HepG2 (cell line): ENCODE data around the gene MTIF2. TPM values are rescaled to one million over a fixed set of nuclear protein-coding genes. Genes with fewer than 3 reads are reported as not detected.

Source experiments
- AGO2 ChIP-seq: fragments of 200-400 bp; formaldehyde crosslinking; optimal IDR thresholded peaks from 2 replicates; pipeline ENCODE3; 2017; ENCODE audit warnings: mild to moderate bottlenecking, low read depth, low read length, moderate library complexity
- ATF7-NPFF ChIP-seq: sonication (generic); formaldehyde crosslinking; IDR thresholded peaks from 2 replicates; pipeline ENCODE4 v1.8.1; 2023; ENCODE audit warnings: mild to moderate bottlenecking, low read depth, missing genetic modification reagents, moderate library complexity
- HDAC1 ChIP-seq: sonication (generic); formaldehyde crosslinking; IDR thresholded peaks from 2 replicates; pipeline ENCODE4 v1.5.1; 2020; ENCODE audit warnings: mild to moderate bottlenecking, missing genetic modification reagents
- PPARG ChIP-seq: conservative IDR thresholded peaks from 2 replicates; pipeline ENCODE4 v1.6.1; 2016; ENCODE audit warnings: missing biosample characterization, missing genetic modification reagents
- SRY ChIP-seq: sonication (generic); formaldehyde crosslinking; IDR thresholded peaks from 2 replicates; pipeline ENCODE4 v1.8.0; 2022; ENCODE audit warnings: mild to moderate bottlenecking, missing genetic modification reagents
- ZNF33A ChIP-seq: sonication (generic); formaldehyde crosslinking; IDR thresholded peaks from 2 replicates; pipeline ENCODE4 v1.5.1; 2020; ENCODE audit warnings: missing genetic modification reagents, mild to moderate bottlenecking, moderate library complexity, borderline replicate concordance
- ZNF563 ChIP-seq: sonication (generic); formaldehyde crosslinking; IDR thresholded peaks from 2 replicates; pipeline ENCODE4 v1.8.0; 2022; ENCODE audit warnings: mild to moderate bottlenecking, moderate library complexity, missing genetic modification reagents
- ZNF792 ChIP-seq: IDR thresholded peaks from 2 replicates; pipeline ENCODE4 v1.6.1; 2016
- polyA plus RNA-seq, 8 experiments: library from polyadenylated mRNA; depleted of rRNA in 3 of 8; stranded (reverse) in 7 of 8; unstranded in 1 of 8; fragments of >200 nt; fragmentation: Illumina TruSeq in 4 of 8; extraction: Trizol in 4 of 8; gene quantifications; 2 replicates each; pipeline versions ENCODE4 v1.2.1 to v1.2.3, GENCODE V29; 2011 to 2016; ENCODE audit warnings: low read depth in 4 of 8, missing spikeins in 1 of 8, mixed read lengths in 1 of 8; ENCODE audit not compliant: insufficient read depth in 1 of 8
- total RNA-seq, 5 experiments: library from RNA; depleted of rRNA; stranded (reverse); fragments of >200 nt; fragmentation: Illumina TruSeq; extraction: Trizol; gene quantifications; 2 replicates each; pipeline ENCODE4 v1.2.3, GENCODE V29; 2016; ENCODE audit warnings: low read depth in 1 of 5
- TF ChIP-seq, protein P1 (sequence below): sonication (generic); formaldehyde crosslinking; IDR thresholded peaks from 2 replicates; pipeline ENCODE4 v1.5.0; 2020; ENCODE audit warnings: missing genetic modification reagents
- TF ChIP-seq, protein P2 (sequence below): sonication (generic); formaldehyde crosslinking; IDR thresholded peaks from 2 replicates; pipeline ENCODE4 v1.5.0; 2020; ENCODE audit warnings: missing genetic modification reagents, mild to moderate bottlenecking, borderline replicate concordance
- TF ChIP-seq, protein P3 (sequence below): sonication (generic); formaldehyde crosslinking; IDR thresholded peaks from 2 replicates; pipeline ENCODE4 v1.5.0; 2020; ENCODE audit warnings: missing genetic modification reagents
- TF ChIP-seq, protein P4 (sequence below): sonication (generic); formaldehyde crosslinking; IDR thresholded peaks from 2 replicates; pipeline ENCODE4 v1.5.1; 2020; ENCODE audit warnings: missing genetic modification reagents, mild to moderate bottlenecking, borderline replicate concordance
- TF ChIP-seq, protein P5 (sequence below): IDR thresholded peaks from 2 replicates; pipeline ENCODE4 v1.6.1; 2016; ENCODE audit warnings: missing biosample characterization, missing genetic modification reagents, low read depth
- TF ChIP-seq, protein P6 (sequence below): sonication (generic); formaldehyde crosslinking; IDR thresholded peaks from 2 replicates; pipeline ENCODE4 v1.5.0; 2020; ENCODE audit warnings: mild to moderate bottlenecking, missing genetic modification reagents
- TF ChIP-seq, protein P7 (sequence below): sonication (generic); formaldehyde crosslinking; IDR thresholded peaks from 2 replicates; pipeline ENCODE4 v1.4.0; 2020; ENCODE audit warnings: missing genetic modification reagents

Gene MTIF2
- total and polyA plus RNA-seq, 2 of the 13 experiments (the other 11 are each of a cell fraction or from before 2014, with no cell fraction given), result 32.1 to 92.1 TPM

DNA sequence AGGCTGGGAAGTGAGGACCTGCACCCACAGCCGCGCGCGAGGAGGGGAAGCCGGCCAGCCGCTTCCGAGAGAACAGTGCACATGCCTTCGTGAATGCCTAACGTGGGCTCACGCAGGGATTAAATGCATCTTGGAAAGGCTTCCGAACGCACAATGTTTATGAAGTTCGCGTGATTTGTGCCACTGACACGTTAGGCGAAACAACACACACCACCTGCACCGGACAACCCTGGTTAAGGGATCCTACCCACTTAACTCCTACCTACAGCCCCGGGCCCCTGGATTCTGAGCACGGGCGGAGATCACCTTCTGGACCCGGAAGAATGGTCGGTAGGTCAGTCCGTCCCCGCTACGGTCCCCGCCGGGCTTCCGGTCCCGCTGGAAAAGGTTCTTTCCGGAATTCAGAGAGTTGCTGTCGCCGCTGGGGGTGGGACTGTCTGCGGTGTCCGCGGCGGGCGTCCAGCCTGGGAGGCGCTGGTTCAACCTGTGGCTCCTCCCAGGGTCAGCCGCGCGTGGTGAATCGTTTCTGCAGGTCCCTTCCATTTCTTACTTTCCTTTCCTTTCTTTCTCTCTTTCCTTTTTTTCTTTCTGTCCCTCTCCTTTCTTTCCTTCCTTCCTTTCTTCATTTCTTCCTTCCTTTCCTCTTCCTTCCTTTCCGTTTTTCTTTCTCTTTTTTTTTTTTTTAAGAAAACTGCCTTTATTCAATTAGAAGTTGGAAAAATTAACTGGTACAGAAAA, at the start of gene MTIF2 (continued):
- TF ChIP-seq HDAC1 (CRISPR knock-in tag) (peak; percentile 98), AGO2 (peak; percentile 87), SRY (CRISPR knock-in tag) (peak; percentile 98), ZNF563 (CRISPR knock-in tag) (peak; percentile 88), ATF7-NPFF (CRISPR knock-in tag) (peak; percentile 98), ZNF33A (CRISPR knock-in tag) (no peak), ZNF792 (CRISPR knock-in tag) (peak; percentile 98), PPARG (CRISPR knock-in tag) (peak; percentile 85)
- TF ChIP-seq, protein P1, sequence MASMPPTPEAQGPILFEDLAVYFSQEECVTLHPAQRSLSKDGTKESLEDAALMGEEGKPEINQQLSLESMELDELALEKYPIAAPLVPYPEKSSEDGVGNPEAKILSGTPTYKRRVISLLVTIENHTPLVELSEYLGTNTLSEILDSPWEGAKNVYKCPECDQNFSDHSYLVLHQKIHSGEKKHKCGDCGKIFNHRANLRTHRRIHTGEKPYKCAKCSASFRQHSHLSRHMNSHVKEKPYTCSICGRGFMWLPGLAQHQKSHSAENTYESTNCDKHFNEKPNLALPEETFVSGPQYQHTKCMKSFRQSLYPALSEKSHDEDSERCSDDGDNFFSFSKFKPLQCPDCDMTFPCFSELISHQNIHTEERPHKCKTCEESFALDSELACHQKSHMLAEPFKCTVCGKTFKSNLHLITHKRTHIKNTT (CRISPR knock-in tag), result no peak
- TF ChIP-seq, protein P2, sequence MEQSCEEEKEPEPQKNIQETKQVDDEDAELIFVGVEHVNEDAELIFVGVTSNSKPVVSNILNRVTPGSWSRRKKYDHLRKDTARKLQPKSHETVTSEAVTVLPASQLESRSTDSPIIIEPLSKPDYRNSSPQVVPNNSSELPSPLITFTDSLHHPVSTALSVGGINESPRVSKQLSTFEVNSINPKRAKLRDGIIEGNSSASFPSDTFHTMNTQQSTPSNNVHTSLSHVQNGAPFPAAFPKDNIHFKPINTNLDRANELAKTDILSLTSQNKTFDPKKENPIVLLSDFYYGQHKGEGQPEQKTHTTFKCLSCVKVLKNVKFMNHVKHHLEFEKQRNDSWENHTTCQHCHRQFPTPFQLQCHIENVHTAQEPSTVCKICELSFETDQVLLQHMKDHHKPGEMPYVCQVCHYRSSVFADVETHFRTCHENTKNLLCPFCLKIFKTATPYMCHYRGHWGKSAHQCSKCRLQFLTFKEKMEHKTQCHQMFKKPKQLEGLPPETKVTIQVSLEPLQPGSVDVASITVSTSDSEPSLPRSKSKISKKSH (CRISPR knock-in tag), result peak; percentile 94; the same call in 1 of the 2 replicates
- TF ChIP-seq, protein P3, sequence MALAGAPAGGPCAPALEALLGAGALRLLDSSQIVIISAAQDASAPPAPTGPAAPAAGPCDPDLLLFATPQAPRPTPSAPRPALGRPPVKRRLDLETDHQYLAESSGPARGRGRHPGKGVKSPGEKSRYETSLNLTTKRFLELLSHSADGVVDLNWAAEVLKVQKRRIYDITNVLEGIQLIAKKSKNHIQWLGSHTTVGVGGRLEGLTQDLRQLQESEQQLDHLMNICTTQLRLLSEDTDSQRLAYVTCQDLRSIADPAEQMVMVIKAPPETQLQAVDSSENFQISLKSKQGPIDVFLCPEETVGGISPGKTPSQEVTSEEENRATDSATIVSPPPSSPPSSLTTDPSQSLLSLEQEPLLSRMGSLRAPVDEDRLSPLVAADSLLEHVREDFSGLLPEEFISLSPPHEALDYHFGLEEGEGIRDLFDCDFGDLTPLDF, result peak; percentile 79
- TF ChIP-seq, protein P4, sequence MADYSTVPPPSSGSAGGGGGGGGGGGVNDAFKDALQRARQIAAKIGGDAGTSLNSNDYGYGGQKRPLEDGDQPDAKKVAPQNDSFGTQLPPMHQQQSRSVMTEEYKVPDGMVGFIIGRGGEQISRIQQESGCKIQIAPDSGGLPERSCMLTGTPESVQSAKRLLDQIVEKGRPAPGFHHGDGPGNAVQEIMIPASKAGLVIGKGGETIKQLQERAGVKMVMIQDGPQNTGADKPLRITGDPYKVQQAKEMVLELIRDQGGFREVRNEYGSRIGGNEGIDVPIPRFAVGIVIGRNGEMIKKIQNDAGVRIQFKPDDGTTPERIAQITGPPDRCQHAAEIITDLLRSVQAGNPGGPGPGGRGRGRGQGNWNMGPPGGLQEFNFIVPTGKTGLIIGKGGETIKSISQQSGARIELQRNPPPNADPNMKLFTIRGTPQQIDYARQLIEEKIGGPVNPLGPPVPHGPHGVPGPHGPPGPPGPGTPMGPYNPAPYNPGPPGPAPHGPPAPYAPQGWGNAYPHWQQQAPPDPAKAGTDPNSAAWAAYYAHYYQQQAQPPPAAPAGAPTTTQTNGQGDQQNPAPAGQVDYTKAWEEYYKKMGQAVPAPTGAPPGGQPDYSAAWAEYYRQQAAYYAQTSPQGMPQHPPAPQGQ (CRISPR knock-in tag), result no peak; the same call in 1 of the 2 replicates
- TF ChIP-seq, protein P5, sequence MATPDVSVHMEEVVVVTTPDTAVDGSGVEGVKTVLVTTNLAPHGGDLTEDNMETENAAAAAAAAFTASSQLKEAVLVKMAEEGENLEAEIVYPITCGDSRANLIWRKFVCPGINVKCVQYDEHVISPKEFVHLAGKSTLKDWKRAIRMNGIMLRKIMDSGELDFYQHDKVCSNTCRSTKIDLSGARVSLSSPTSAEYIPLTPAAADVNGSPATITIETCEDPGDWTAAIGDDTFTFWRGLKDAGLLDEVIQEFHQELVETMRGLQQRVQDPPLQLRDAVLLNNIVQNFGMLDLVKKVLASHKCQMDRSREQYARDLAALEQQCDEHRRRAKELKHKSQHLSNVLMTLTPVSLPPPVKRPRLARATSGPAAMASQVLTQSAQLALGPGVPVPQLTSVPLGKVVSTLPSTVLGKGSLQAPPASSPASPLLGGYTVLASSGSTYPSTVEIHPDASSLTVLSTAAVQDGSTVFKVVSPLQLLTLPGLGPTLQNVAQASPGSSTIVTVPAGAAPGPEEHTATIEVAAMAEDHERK, result peak; percentile 68
- TF ChIP-seq, protein P6, sequence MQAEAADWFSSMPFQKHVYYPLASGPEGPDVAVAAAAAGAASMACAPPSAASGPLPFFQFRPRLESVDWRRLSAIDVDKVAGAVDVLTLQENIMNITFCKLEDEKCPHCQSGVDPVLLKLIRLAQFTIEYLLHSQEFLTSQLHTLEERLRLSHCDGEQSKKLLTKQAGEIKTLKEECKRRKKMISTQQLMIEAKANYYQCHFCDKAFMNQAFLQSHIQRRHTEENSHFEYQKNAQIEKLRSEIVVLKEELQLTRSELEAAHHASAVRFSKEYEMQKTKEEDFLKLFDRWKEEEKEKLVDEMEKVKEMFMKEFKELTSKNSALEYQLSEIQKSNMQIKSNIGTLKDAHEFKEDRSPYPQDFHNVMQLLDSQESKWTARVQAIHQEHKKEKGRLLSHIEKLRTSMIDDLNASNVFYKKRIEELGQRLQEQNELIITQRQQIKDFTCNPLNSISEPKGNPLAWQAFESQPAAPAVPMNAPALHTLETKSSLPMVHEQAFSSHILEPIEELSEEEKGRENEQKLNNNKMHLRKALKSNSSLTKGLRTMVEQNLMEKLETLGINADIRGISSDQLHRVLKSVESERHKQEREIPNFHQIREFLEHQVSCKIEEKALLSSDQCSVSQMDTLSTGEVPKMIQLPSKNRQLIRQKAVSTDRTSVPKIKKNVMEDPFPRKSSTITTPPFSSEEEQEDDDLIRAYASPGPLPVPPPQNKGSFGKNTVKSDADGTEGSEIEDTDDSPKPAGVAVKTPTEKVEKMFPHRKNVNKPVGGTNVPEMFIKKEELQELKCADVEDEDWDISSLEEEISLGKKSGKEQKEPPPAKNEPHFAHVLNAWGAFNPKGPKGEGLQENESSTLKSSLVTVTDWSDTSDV, result peak; percentile 21; the same call in 1 of the 2 replicates
- TF ChIP-seq, protein P7, sequence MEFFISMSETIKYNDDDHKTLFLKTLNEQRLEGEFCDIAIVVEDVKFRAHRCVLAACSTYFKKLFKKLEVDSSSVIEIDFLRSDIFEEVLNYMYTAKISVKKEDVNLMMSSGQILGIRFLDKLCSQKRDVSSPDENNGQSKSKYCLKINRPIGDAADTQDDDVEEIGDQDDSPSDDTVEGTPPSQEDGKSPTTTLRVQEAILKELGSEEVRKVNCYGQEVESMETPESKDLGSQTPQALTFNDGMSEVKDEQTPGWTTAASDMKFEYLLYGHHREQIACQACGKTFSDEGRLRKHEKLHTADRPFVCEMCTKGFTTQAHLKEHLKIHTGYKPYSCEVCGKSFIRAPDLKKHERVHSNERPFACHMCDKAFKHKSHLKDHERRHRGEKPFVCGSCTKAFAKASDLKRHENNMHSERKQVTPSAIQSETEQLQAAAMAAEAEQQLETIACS, result peak; percentile 59
